ENCODE data around the gene FBXL7.
A peak's percentile ranks its signal among the peaks of the same experiment; 100 is the strongest.

FBXL7 gene

DNA sequence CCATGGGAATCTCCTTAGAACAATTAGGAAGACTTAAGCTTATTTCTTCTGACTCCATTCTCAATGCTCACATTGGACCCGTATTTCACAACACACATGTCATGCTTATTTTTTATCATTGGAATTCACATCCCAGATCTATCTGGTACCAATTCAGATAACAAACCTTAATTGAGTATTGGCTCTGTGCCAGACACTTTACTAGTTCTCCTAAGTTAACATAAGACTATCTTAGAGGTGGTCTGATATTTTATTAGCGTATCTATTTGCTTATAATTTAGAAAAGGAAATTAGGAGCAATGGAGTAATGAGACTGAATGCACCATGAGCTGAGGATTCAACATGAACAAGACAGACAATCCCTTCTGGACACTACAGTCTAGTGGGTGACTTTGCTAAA lies 45.1 kb downstream of the FBXL7 start:
- no peak for DNase-seq

DNA sequence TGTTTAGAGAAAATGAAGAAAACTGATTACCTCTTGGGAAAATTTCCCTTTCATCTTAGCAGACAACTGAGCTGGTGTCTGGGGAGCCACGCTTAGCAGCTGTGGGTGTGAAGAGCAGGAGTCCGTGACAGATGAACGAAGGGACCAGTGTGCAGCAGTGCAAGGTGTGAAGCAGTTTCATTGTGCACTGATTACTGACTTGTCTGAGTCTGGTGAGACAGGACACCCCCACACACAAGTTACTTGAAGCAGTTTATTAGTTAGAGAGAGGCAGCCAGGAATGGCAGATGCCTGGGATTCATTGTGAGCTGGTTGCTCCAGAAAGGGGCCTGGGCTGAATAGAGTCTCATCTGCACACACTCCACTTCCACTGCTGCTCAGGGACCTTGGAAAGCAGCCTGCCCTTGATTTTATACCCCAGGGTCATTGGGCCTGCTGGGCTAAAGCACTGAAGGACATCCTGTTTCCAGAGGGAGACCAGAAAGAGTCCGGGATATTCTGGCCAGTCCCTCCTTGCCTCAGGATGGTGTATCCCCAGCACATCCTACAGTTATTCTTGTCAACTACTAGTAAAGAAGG lies 47.4 kb downstream of the FBXL7 start:
- no peak for DNase-seq

DNA sequence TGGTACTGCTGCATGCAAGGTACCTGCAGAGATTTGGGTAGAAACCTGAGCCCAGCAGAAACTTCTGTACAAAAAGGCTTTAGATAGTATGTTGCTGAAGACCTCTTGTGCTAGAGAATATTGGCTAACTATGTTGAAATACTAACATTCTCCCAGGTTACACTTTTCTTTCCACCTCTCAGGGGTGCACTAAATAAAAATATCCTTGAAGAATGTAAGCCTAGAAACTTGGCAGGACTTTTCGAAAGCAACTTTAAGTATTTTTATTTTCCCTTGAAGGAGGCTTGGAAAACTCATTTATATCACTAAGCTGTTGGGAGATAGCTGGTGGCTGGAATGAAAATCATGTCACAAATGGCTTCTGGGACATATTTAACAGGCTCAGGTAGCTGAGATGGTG lies 50.0 kb downstream of the FBXL7 start:
- DNase-seq = no peak

DNA sequence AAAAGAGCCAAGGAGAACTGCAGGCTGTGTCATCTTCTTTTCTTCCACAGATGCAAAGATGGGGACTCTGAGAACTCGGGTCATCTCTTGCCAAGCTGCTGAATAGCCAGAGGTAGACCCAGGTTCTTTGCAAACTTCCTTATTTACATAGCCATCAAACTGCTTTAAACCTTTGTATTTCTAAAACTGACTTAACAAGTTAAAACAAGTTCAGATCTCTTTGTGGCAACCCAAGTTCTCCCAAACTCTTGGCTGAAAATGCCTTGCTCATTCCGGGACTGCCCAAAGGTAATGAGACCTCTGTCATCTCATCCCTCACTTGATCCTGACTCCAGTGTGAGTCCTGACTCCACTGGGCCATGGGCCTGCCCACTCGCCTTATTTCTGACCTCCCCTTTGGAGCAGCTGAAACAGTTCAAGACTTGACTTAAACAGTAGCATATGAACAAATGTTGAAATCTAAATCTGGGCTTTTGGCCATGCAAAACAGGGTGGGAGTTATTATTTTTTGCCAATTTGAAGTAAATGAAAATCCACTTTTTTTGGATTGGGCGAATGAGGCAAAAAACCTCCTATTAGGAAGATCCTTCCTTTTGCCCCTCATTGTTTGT lies 50.6 kb downstream of the FBXL7 start:
- no peak for DNase-seq

DNA sequence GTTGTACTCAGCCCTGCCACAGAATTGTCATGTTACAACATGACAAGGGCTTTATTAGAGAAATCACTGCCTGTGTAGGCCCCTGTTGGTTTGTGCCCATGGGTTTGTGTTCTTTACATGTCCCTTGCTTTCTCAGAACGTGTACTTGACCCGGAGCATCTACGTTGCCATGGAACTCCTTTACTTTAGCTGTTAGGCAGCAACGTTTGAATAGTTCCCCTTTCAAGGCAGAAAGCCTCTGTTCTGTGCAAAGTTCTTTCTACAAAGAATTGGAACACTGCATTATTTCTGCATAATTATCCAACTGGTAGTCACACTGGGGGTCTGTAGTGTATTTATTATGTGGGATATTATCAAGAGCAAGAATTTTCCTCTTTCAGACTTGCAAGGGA lies 51.1 kb downstream of the FBXL7 start:
- no peak for DNase-seq

DNA sequence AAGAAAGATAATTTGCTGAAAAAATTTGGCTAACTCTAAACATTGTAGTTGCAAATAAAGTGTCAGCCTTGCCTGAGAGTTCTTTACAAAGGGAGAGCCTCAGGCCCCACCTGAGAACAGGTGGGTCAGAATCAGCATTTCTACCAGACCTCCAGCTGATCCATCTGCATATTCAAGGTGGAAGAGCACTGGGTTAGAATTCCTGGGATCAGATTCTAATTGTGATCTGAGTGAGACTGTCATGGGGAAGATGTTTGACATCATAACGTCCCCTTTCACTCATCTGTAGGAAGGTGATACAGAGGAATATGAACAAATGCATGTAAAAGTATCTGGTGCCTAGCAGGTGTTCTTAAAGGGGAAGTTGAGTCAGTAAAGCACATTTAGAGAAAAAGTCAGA lies 54.6 kb downstream of the FBXL7 start:
- DNase-seq = no peak

DNA sequence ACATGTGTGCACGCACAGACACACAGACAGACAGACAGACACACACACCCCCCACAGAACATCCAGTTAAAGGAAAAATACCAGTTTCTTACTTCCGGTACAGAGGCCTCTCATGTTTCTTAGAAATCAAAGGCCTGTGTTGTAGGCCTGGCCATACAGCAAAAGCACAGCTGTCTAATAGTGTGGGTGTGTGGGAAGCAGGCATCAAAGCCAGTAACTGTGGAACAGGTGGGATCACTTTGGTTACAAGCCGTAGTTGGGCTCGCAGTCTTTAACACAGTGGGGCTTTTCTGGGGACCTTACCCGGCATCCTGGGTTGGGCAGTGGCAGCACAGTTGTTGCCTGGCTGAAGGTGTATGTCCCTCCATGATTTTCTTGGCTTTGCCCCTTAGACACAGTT lies 55.2 kb downstream of the FBXL7 start:
- DNase-seq = no peak

DNA sequence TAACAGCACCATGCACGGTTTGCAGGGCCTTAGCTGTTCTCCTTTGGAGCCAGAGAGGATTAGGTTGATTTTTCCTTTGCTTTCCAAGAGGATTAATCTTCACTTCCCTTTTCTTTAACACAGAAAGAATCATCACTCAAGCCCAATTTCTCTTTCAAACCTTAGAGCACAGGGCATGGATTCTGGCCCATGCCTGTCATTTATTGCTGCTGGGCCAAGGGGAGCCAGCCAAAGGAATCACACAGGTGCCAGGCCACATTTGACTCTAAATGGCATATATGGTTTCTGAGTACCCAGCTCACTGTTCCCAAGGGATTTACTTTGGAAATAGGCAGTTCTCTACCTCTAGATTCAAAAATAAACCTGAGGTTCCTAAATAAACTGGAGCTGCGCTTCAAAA lies 58.3 kb downstream of the FBXL7 start:
- DNase-seq = peak; percentile 44

DNA sequence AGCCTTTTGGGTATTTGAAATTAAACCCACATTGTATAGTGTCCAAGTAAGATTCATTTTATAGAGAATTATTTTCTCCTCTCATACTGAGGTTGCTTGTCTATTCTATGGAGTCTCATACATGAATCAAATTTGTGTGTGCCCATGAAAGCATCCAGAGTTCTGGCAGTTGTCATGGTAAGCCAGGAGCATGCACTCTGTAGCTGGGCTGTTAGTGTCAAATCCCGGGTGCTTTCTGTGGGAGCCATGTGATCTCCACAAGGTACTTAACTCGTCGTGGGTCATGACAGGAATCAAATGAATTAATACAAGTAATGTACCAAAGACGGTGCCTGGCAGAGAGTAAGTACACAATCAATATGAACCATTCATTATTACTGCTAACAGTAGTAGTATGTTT lies 58.7 kb downstream of the FBXL7 start:
- DNase-seq = peak; percentile 3

DNA sequence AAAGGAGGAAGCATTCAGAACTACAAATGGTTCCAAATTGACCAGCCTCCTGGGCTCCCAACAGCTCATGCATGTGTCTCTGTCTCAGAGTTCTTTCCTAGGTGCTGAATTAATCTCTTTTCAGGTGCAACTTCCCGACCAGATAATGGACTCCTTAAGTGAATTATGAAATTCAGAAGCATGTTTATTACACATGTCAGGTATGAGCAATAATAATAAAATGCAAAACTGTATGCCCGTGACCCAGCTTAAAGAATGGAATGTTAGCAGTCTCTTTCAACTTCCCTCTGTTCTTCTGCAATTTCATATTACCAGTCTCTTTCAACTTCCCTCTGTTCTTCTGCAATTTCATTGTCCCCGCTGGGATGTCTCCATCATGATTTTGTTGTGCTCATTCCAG lies 60.4 kb downstream of the FBXL7 start:
- DNase-seq = no peak

DNA sequence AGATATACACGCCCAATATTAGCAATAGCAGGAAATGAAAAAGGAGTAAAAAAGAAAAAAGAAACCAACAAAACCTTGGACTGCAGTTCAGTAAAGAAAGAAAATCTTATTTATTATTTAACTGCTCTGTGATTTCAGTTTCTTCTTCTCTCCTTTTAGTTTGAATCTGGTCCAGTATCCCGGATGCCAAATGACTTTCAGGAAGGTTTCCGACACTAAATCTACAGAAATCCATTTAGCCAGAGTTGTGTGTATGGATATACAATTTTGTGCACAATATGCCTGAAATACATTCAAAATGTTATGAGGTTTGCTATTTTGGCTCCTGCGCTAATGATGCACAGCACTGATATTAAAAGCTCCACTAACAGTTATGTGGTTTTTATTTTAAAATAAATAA lies 64.5 kb downstream of the FBXL7 start:
- no peak for DNase-seq

DNA sequence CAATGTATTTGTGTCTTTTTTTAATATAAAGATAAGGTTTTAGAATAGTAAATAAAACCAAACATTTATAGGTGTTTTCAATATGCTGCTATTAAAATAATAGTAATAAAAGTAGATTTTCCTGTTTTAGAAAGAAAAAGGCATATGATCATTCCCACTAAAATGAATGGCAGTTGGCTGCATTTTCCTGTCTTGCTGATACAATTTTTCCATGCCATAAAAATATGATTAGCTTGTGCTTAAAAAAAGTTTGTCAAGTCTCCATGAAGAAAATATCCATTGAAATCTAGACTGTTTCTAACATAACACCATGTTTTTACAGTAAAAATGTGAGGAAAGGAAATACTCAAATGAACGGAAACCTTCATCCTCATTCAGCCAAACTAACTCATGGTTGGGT lies 65.0 kb downstream of the FBXL7 start:
- DNase-seq = no peak

DNA sequence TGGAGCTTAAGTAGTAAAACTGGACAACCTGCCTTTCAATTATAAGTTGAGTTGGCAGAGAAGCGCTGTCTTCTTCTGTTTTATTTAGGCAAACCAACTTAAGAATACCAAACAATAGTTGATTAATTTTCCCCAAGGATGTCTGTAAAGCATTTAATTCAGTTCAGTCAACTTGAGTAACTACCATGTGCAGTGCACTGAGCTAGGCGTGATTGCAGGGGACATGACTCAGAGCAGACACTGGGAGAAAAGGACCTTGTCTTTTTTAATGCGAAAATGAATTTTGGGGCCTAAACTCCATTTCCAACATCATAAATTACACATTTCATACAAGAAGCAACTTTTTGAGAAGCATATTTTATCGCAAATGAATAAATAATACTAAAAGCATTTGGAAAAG lies 66.3 kb downstream of the FBXL7 start:
- no peak for DNase-seq

DNA sequence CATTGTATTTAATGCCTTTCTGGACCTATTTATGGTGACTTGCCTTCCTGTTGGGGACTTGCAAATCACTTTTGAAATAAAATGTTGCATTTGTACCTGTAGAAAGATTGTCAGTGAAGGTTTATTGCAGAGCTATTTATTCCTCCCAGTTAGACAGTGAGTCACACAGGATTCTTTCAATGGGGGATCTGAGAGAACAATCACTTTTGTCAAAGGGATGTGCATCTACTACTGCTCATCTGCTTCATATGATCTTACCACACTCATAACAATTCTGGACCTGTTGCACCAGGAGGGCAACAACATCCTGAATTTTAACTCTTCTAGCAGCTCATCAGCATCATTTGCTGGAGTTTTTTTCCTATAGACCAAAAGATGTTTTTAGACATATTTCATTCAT lies 66.8 kb downstream of the FBXL7 start:
- DNase-seq = no peak

DNA sequence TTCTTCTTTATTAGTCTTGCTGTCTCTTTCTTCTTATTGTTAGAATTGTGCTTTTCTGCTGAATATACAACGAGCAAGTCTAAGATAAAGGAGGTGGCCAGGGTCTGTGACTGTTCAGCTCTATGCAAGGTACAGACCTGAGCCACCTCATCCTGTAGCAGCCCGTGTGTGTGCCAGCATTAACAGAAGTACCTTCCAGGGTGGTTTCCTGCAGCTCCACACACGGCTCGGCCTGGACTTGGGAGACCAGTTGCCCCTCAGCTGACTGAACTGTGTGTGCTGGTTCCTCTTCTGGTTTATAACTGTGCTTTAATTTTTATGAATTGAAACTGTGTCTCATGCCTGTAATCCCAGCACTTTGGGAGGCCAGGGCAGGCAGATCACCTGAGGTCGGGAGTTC lies 70.5 kb downstream of the FBXL7 start:
- DNase-seq = no peak

DNA sequence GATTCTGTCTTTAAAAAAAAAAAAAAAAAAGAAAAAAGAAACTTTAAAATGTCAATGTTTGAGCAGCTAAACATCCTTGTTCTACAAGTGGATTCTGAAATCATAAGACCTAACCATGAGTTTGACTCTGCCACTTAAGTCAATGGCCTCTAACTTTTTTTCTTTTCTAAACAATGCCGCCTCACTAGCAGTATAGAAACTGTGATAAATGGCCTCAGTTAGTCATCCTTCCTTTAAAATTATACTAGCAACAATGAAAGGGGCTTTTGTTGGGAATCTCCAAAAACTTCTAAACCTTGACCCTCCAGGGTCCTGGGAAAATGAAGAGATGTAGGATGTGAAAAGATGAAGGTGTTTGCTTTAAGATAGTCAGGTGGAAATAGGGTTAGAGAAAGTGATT lies 71.1 kb downstream of the FBXL7 start:
- no peak for DNase-seq

DNA sequence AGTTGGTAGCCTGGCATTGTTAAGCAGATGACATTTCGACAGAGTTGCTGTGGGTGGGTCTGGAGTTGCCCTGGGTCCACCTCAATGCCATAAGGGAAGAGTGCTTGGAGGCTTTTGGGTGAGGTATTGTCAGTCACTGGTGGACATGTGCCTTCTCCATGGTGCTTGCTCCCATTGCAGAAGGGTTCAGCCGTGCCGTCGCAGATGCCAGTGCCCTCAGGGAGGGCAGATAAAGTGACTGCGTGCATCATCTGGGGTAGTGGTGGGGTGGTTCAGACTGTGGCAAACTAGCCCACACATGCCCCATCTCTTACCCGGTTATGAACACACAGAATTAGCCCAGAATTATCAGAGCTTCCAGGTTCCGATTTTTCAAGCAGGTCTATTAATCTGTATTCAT lies 71.6 kb downstream of the FBXL7 start:
- DNase-seq = no peak

DNA sequence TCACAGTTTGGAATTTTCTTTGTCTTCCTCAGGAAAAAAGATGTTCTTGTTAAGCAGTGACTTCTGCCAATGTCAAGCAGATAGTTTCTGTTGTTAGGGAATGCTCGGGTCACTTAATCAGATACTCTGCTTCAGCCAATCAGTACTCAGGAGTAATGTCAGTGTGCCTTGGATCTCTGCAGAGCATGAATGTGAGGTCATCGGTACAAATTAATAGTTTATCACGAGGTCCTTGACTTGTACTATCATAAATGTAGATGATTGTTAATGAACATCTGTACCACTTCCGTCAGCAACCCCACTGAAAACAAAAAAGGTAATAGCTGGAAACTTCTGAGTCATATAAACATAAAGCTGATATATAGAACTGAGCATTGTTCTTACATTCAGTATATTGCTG lies 73.6 kb downstream of the FBXL7 start:
- no peak for DNase-seq

DNA sequence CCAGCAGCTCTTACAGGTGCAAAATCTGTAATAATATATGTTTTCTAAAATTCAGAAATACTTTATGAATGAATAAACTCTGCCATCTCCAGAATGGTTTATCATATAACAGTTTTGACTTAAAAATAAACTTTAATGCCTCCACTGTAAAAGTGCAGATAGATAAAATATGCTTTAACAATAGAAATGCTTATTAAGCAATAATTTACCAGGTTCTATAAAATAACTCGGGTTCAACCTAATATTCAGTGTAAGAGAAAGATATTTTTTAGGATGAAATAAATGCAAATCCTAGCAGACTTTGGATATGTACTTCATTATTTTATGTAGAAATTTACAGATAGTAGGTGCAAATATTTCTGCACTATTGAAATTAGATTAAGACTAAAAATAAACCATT lies 74.1 kb downstream of the FBXL7 start:
- DNase-seq = no peak

DNA sequence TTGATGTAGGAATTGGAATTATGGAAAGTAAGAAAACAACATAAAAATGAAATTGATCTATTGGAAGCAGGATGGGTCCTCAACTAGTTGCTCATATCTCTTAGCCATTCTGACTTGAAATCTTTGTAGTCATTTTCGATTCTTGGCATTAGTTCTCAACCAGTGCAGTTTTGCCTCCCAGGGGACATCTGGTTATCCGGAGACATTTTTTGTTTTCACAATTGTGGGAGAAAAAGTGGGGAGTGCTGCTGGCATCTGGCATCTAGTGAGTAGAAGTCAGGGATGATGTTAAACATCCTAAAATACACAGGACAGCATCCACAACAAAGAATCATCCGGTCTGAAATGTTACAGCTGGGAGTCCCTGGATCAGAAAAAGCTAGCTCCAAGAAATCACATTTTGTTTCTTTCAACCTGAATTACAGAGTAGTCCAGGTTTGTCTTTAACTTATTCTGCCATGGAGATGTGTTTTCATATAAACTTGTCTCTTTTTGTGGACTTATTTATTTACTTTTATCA lies 74.9 kb downstream of the FBXL7 start:
- DNase-seq = no peak

DNA sequence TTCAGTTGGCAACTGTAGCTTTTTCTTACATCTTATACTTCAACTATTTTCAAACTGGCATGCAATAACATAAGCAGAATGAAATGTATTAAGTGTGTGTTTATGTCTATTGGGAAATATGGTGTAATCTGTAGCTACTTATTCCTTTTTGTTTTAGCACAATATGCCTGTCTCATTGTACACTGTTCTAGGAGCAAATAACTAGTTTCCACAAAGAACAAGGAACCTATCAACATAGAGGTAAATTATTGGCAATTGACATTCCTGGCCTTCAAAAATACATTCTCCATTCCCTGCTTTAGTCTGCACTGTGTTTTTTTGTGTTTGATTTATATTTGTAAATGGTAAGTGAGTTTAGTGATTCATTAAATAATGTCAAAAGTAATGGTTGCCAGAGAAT lies 75.7 kb downstream of the FBXL7 start:
- DNase-seq = no peak

DNA sequence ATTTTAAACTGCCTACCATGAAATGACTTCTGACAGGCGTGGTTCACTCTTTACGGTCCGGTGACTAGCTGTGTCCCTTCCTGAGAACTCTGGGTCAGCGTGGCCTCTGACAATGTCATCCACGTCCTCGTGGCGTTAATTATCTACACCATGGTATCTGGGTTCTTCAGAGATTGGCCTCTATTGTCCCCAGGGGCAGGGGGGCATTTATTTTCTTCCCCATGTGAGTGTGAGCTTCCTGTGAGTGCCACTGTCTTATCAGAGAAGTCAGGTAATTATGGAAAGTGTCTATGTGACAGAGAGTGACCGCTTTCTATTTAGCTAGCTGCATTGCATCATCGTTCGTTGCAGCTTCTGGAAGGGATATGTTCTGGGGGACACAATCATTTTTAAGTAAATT lies 77.2 kb downstream of the FBXL7 start:
- no peak for DNase-seq

DNA sequence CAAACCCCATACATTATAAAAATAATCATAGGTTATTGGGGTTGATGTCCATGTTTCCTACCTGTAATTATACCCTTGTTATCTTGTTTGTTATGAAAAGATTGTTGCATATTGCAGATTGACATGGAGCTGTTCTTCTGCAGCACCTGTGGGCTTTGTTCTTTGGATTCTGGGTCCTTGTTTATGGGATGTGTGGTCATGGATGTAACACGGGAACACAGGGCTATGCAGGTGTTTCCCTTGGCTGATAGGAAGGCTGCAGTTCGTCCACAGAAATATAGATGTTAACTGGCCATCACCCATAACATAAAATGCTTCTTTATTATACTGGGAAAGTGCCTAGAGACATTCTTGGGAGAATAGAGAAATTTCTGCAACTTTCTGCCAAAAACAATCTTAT lies 77.9 kb downstream of the FBXL7 start:
- no peak for DNase-seq

DNA sequence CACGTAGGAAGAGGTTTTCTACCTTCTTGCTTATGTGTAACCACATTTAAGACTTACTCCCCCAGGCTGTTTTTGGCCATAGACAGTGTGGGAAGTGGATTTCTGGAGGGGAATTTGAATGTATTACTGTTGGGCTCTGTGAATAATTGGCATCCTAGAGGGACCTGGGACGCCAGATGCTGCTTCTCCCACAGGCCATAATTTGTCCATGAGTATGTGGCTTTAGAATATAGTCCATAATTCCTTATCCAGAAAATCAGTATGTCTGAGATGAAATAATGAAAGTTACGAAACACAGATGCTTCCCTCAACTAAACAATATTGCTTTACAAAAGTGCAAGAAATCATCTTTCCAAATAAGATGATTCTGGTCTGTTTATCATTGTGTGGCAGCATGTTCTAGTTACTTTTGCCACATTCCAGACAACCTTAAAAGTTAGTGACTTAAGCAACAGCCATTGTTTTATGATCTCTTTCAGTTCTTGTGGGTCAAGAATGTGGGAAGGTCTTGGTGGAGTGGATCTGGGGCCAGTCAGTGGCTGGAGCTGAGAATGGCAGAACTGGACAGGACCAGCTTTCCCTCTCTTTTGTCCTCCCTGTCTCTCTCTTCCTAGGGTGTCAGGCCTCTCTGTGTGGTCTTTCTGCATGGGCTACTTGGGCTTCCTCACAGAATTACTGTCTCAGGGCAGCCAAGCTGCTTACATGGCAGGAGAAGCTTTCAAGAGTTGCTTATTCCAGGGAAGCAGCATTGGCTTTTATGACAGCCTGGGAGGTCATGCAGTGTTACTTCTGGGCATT lies 79.4 kb downstream of the FBXL7 start:
- DNase-seq = no peak

DNA sequence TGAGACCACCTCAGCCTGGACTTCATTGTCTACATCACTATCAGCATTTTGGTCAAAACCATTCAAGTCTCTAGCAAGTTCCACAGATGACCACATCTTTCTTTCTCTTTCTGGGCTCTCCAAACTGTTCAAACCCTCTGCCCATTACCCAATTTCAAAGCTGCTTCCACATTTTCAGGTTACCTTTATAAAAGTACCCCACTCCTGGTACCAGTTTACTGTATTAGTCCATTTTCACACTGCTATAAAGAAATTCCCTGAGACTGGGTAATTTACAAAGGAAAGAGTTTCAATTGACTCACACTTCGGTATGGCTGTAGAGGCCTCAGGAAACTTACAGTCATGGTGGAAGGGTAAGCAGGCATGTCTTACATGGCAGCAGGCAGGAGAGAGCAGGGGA lies 84.5 kb downstream of the FBXL7 start:
- DNase-seq = no peak
